GM20000 (cell line): Measurements from ENCODE around the gene HBEGF.
A peak's percentile ranks its signal among the peaks of the same experiment; 100 is the strongest.

Experiments used
- DNase-seq: peaks from one replicate; pipeline ENCODE4 v3.0.0; 2012; ENCODE audit warnings: low spot score
- TF ChIP-seq, protein P1 (sequence below): IDR thresholded peaks from 2 replicates; pipeline ENCODE4 v1.5.1; 2012; ENCODE audit warnings: mild to moderate bottlenecking, control low read depth; ENCODE audit errors: extremely low read depth, missing control alignments

Gene HBEGF

DNA sequence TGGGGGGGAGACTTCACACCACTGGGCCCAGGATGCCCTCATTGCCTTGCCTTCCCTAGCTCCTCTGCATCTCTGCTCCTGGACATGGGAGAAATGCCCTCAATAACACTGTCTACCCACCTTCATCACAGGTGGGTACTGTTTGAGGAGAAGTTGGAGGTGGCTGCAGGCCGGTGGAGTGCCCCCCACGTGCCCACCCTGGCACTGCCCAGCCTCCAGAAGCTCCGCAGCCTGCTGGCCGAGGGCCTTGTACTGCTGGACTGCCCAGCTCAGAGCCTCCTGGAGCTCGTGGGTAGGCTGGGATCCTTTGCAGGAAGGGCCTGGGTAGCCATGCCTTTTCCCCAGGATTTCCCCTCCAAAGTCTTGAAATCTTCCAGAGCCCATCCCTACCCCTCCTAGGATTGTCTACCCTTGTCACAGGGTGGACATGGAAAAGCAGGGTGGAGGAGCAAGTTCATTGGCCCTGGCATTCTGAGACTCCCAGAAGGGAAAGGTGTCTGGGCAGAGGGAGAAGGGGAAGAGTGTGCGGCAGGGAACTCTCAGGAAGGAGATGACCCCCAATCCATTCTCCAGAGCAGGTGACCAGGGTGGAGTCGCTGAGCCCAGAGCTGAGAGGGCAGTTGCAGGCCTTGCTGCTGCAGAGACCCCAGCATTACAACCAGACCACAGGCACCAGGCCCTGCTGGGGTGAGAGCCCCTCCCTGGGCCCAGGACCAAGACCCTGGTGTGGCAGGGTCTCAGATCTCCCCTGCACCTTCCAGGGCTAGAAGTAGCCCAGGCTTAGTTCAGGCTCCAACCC, 14.5 kb upstream of the HBEGF start:
- TF ChIP-seq, protein P1, sequence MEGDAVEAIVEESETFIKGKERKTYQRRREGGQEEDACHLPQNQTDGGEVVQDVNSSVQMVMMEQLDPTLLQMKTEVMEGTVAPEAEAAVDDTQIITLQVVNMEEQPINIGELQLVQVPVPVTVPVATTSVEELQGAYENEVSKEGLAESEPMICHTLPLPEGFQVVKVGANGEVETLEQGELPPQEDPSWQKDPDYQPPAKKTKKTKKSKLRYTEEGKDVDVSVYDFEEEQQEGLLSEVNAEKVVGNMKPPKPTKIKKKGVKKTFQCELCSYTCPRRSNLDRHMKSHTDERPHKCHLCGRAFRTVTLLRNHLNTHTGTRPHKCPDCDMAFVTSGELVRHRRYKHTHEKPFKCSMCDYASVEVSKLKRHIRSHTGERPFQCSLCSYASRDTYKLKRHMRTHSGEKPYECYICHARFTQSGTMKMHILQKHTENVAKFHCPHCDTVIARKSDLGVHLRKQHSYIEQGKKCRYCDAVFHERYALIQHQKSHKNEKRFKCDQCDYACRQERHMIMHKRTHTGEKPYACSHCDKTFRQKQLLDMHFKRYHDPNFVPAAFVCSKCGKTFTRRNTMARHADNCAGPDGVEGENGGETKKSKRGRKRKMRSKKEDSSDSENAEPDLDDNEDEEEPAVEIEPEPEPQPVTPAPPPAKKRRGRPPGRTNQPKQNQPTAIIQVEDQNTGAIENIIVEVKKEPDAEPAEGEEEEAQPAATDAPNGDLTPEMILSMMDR = no peak
- no peak for DNase-seq

DNA sequence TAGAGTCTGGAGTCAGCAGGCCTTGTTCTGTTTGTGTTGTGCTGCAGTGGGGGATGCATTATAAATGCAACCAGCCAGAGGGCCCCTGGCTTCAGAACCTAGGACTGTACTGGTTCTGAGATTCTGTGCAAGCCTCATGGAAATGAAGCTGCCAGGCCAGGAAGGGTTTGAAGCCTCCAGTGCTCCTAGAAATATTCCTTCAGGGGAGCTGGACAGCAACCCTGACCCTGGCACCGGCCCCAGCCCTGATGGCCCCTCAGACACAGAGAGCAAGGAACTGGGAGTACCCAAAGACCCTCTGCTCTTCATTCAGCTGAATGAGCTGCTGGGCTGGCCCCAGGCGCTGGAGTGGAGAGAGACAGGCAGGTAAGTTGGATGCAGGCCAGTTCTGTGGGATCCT, 13.7 kb upstream of the HBEGF start, which contains the start of gene SLC4A9:
SLC4A9 (plus strand) TSS at position 94 of the 400 bp plus-strand sequence; CDS start at position 137, 43 bp downstream.
- TF ChIP-seq, protein P1 = no peak
- DNase-seq = no peak

DNA sequence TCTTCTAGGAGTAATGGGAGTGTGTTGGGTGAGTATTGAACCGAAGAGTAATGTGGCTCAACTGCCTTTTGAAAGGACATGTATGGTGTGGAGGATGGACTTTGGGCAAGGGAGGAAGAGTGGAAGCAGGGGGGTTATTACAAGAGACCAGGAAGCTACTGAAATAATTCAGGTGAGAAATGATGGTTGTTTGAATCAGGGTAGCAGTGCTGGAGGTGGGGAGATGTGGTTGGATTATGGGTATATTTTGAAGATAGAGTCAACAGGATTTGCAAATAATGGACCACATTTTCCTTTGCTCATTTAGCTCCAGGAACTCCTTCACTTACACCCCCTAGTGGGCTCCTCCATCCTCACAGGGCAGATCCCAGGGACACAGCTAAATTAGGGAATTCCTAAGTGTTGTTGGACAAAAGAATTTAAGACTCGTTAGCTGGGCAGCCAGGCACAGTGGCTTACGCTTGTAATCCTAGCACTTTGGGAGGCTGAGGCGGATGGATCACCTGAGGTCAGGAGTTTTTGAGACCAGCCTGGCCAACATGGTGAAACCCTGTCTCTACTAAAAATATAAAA, 12.4 kb upstream of the HBEGF start:
- DNase-seq = no peak
- TF ChIP-seq, protein P1 = no peak

DNA sequence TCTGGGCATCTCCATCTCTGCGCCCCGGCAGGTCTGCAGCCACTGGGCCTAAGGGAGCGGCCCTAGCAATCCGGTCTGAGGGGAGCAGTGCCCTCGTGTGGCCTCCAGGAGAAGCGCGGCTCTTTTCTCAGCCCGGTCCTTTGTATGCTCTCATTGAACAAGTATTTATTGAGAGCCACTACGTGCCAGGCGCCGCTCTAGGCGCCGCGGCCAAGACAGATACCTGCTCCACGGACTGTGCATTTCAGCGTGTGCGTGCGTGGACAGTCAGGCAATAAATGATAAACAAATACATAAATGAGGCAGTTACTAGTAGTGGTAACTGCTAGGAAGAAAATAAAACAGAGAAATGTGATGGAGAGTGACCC, 11.3 kb upstream of the HBEGF start:
- TF ChIP-seq, protein P1 = peak; percentile 92
- peak; percentile 86 for DNase-seq

DNA sequence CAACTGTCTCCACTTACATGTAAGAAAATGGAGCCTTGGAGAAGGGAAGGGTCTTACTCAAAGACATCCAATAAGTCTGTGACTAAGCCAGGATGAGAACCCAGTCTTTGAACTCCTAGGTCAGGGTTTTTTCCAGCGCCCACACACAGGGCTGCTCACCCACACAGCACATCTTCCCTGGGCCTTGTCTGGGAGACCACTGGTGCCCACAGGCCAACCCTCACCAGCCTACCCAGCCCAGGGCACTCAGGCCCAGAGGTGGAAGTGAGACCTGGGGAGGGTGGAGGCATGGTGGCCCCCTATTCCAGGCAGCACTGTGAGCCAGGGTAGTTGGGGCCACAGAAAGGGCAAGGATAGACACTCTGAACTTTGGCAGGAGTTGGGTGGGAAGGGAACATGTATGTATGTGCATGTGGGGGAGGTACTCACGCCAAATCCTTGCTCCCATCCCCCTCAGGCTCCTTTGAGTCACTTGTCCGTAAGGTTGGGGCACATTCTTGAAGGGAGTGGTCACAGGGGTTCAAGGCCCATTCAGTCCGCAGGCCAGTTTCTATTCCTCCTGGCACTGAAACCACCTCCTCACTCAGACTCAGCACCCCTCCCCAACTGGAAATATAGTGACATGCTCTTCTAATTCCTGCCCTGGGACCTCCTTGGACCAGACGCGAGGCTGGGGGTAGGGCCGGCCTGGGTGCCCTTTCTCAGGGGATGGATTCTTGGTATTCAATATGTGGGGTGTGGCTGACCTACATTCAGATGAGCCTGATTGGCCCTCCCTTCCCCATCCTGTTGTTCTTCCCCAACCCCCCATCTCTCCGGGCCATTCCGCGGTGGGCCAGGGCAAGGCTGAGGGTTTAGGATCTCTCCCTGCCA, 10.7 kb upstream of the HBEGF start:
- TF ChIP-seq, protein P1 = no peak
- DNase-seq = no peak

DNA sequence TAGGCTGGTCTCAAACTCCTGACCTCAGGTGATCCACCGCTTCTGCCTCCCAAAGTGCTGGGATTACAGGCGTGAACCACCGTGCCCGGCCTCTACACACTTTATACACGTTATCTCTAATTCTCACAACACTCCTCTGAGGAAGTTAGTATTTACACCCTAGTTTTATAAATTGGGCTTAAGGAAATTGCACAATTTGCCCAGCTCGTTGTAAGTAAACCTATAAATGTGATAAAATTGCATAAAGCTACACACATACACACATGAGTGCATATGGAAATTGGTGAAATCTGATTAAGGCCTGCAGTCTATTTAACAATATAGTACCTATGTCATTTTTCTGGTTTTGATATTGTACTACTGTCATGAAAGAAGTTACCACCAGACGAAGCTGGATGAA, 9.1 kb upstream of the HBEGF start:
- DNase-seq = no peak
- TF ChIP-seq, protein P1 = no peak
